NK-92 (cell line): ENCODE data around the gene FOXO3.
"Not testable (repeated sequence)": the region's sequence is repeated elsewhere in the genome, so short reads cannot be mapped to it uniquely, and the experiment has no call there.

Experiments
- DNase-seq: peaks from one replicate; lab custom pipeline; 2025; ENCODE audit not compliant: unreplicated experiment; lab: John Stamatoyannopoulos, UW

FOXO3 gene

GRCh38 chr6:108560463-108561308 is at the start of gene FOXO3:
TSS of gene FOXO3 (plus strand) at chr6:108560917. CDS start at chr6:108561209, 292 bp downstream.
- no peak for DNase-seq

DNA sequence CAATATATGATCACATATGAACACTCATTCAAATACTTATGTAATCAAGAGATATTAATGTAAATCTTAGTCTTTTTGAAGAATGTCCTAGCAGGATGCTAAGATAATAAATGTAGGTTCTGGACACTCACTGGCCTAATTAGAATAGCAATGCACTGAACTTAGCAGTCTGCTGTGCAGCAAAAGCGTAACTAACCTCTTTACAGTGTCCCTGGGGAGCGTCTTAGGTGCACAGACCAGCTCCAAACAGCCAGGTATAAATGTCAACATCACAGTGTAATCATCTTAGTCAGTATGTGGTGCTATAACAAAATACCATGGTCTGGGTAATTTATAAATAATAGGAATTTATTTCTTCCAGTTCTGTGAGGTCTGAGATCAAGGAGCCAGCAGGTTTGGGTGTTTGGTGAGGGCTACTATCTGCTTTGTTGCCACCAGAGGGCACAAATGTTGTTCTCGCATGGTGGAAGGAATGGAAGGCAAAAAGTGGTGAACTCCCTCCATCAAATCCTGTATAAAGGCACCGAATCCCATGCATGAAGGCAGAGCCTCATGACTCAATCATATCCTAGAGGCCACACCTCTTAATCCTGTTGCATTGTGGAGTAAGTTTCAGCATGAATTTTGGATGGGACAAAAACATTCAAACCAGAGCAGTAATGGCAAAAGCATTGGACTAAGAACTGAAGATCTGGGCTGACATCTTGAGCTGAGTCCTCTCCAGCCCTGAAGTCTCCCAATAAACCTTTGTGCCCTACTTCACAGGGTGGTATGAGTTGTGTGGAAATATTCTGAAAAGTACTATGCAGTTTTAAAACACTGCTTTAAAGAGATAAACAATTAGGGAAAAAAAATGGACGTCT is 41.8 kb upstream of the FOXO3 start:
- no peak for DNase-seq

GRCh38 chr6:108521616-108522107 is 39.1 kb upstream of the FOXO3 start:
- DNase-seq = no peak

- DNase-seq = no peak
Measured at GRCh38 chr6:108523697-108524096, 37.0 kb upstream of the FOXO3 start.

GRCh38 chr6:108524528-108525248 is 36.0 kb upstream of the FOXO3 start:
- no peak for DNase-seq

DNA sequence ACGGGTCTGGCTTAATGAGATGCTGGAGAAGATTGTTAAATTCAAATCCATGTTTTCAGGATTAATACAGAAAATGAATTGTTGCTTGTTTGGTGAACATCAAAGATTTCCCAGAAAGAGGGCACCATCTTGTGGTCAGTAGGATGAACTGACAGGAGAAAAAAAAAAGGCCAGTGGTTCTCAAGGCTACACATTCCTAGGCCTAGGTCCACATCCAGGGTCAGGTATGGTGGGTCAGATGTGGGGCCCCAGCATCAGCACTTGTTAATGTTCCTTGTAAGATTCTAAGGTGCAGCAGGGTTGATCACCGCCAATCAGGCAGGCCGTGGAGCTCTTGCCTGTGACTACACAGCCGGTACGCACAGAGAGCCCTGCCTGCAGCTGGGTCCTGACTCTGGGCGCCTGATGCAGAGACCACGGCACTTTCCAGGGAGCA is 34.0 kb upstream of the FOXO3 start:
- no peak for DNase-seq

GRCh38 chr6:108528878-108529277 is 31.8 kb upstream of the FOXO3 start:
- DNase-seq = no peak

DNA sequence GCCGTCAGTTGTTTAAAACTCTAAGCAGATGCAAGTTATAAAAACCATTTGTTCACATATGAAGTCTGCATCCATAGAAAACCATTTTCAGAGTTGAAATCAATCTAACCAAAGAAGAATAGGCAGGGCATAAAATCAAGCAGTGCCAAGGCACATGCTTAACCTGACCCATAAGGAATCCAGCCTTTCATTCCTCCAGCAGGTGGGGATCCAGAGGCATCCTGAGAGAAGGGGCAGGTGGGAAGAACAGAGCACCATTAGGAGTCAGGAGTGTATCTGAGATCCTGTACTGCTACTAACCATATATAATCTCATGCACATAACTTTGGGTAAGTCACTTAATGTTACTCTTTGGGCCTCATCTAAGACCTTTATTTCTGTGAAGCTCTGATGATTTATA is 29.4 kb upstream of the FOXO3 start:
- no peak for DNase-seq

GRCh38 chr6:108535114-108535742 is 25.5 kb upstream of the FOXO3 start:
- no peak for DNase-seq

GRCh38 chr6:108535920-108536535 is 24.7 kb upstream of the FOXO3 start:
- not testable (repeated sequence) for DNase-seq

DNA sequence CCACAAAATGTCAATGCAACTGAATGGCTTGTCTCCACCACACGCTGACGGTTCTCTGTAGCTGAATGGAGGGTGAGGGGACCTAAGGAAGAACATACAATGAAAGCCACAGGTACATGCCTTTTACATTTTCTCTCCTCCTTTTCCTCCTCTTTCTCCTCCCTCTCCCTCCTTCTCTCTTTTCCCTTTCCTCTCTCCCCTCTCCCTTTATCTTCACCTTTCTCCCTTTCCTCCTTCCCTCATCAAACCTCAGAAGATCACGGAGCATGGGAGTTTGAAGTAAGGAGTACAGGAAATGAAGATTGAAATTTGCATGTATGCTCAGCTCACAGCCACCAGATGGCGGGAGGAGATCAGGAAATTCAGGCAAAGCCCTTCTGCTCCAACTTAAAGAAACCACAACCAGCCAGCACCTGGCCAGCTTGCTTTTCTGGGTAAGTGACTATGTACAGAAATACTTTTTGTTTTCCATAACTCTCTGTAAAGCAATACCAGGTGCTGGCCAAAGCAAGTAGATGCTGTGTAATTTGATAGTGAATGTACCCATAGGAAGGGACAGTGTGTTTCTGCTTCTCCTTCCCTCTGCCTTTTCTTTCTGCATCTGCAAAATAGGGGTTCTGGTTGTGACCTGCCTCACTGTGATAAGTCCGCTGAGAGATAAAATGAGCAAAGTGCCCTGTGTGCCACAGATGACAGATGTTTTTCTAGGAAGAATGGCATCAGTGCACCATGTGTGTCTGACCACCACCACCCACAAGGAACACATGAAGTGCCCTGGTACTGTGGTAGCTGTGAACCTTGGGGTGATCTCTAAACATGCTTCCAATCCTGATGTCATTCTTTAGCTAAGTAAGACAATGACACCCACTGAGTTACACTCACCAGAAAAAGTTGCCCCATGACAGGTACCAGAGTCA is 18.6 kb upstream of the FOXO3 start:
- no peak for DNase-seq

GRCh38 chr6:108543175-108543940 is 17.4 kb upstream of the FOXO3 start:
- DNase-seq = no peak

DNA sequence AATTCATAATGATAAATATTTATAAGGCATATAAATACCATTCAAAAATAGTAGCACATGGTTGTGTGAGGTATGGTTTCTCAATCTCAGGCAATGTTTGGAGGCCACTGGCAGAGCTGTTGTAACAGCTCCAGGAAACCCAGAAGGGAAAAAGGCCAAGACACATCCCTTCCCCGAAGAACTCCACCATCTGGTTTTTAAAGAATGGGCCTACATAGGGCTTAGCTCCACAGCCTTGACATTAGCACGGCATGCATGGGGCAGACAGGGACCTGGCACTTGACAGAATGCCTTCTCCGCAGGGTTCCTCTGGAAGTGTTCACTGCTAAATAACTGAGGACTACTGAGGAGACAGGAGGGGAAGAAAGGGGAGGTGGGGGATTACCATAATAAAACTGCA is 16.1 kb upstream of the FOXO3 start:
- DNase-seq = no peak

- no peak for DNase-seq
Measured at GRCh38 chr6:108546079-108547049, 14.4 kb upstream of the FOXO3 start.

DNA sequence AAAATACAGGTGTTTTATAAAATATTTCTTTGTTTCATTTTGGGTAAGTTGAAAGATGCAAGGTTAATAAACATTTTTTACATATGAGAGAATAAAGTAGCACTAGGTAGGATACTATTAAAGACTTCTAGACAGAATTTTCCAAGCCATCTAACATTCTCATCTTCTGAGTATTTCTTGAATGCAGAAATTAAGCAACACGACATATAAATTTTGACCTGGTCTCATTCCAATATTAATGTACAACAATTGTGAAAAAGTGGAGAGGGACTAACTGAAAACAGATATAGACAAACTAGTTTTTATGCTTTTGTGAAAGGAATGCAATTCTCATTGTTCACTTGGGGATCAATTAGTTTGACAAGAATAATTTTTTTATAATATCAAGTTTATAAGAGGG is 11.5 kb upstream of the FOXO3 start:
- no peak for DNase-seq

DNA sequence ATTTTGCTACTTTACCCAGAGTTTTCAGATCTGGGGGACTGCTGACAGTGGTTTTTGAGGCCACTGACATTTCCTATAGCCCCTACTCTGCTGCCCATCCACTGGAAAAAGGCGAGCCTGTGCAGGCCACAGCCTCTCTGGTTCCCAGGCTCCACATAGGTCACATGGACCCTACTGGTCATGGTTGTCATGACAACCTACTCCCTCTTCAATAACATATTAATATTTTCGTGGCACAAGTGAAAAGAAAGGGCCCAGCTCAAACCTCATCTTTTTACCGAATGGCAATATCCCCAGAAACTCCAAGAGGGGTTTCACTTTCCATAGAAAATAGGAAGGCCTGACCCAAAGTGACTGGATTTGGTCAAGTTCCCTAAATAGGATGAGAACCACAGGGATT is 11.0 kb upstream of the FOXO3 start:
- no peak for DNase-seq

- DNase-seq = no peak
Measured at GRCh38 chr6:108550256-108550655, 10.5 kb upstream of the FOXO3 start.
